ENCODE measurements around the gene SF3B6. TPM values are rescaled to one million over a fixed set of nuclear protein-coding genes. Genes with fewer than 3 reads are reported as not detected.

SF3B6 gene
- total RNA-seq, 1 donor from 2014 or later = 105 TPM

DNA sequence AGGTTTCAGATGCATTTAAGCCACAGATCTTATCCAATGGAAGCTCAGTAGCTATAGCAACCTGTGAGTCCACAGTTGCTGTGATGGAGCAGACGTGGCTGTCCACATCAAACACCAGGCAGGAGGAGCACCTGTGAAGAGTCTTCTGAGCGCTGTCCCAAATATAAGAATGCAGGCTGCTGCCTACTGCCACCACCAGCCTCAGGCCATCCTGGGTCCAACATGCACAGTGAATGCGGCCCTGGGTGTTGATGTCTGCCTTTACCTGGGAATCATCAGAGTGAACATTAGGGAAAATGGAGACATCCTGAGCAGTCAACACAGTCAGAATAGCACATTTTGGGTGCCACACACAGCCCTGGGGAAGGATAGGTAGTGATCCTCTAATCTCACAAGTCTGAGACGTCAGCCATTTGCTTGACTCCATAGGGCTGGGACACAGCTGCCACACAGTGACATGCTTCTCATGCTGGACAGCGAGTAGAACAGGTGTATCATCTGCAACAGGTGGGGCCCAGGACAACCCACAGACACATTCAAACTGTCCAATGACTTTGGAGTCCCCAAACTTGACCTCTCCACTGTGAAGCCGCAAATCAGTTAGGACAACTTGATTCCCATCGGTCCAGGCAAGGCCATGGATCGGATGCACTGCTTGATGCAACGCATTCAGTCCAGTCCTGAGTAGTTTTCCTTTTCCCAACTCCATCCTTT is 37.2 kb downstream of the SF3B6 start:
- no peak for DNase-seq (ENCODE audit: low read depth)
- Histone ChIP-seq H3K36me3 (ENCODE audit: insufficient read depth, low read length) (peaks cover 10% of the 10 kb centered on the region), H3K9me3 (ENCODE audit: insufficient read depth, low read depth, low read length) (no peaks in the 10 kb centered on the region), H3K27me3 (ENCODE audit: insufficient read depth, low read length) (no peaks in the 10 kb centered on the region), H3K27ac (ENCODE audit: low read depth, low read length) (no peak overlapping the region), H3K9ac (ENCODE audit: low read length) (no peak overlapping the region), H3K79me2 (ENCODE audit: insufficient read depth, low read length) (peaks cover 31% of the 10 kb centered on the region), H2AFZ (ENCODE audit: low read depth, low read length) (no peak overlapping the region), H3K4me1 (ENCODE audit: insufficient read depth, low read length) (no peaks in the 10 kb centered on the region), H3K4me2 (ENCODE audit: low read length) (no peak overlapping the region), H3K4me3 (ENCODE audit: insufficient read depth, low read depth, low read length) (no peak overlapping the region), H4K20me1 (ENCODE audit: insufficient read depth, low read length) (peaks cover 11% of the 10 kb centered on the region)
- TF ChIP-seq, protein P1, sequence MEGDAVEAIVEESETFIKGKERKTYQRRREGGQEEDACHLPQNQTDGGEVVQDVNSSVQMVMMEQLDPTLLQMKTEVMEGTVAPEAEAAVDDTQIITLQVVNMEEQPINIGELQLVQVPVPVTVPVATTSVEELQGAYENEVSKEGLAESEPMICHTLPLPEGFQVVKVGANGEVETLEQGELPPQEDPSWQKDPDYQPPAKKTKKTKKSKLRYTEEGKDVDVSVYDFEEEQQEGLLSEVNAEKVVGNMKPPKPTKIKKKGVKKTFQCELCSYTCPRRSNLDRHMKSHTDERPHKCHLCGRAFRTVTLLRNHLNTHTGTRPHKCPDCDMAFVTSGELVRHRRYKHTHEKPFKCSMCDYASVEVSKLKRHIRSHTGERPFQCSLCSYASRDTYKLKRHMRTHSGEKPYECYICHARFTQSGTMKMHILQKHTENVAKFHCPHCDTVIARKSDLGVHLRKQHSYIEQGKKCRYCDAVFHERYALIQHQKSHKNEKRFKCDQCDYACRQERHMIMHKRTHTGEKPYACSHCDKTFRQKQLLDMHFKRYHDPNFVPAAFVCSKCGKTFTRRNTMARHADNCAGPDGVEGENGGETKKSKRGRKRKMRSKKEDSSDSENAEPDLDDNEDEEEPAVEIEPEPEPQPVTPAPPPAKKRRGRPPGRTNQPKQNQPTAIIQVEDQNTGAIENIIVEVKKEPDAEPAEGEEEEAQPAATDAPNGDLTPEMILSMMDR (IDR thresholded peaks at IDR 0.05; ENCODE audit: insufficient read depth, low read depth, low read length) = no peak
- TF ChIP-seq EZH2 (IDR thresholded peaks at IDR 0.05; ENCODE audit: insufficient read depth, low read length) = no peak
- no peak for FAIRE-seq
- no peak overlapping the region for H3K4me3 Mint-ChIP-seq (ENCODE audit: unreplicated experiment)
- H3K4me1 Mint-ChIP-seq (ENCODE audit: low read depth, unreplicated experiment) = no peaks in the 10 kb centered on the region
- H3K27me3 Mint-ChIP-seq (ENCODE audit: low read depth, unreplicated experiment) = no peaks in the 10 kb centered on the region
- no peak overlapping the region for H3K27ac Mint-ChIP-seq (ENCODE audit: unreplicated experiment)
- H3K36me3 Mint-ChIP-seq (ENCODE audit: low read depth, unreplicated experiment) = no peaks in the 10 kb centered on the region
- H3K9me3 Mint-ChIP-seq (ENCODE audit: unreplicated experiment) = no peaks in the 10 kb centered on the region

DNA sequence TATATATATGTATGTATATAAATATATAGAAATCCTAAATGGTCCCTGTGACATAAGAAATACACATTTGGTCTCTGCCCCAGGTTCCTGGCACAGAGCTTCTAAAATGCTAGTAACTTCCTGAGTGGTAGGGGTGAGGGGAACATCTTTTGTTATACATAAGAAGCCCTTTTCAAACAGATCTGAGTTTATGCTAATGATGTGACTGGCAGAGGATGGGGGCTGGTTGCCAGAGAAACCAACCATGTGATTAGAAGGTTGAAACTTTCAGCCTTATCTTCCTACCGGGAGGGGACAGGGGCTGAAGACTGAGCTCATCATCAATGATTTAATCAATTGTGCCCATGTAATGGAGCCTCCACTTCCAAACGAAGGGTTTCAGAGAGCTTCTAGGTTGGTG is 49.9 kb downstream of the SF3B6 start:
- H3K4me1 Mint-ChIP-seq (ENCODE audit: low read depth, unreplicated experiment) = peaks cover 4% of the 10 kb centered on the region
- Histone ChIP-seq H3K4me2 (ENCODE audit: low read length) (no peak overlapping the region), H3K79me2 (ENCODE audit: insufficient read depth, low read length) (no peaks in the 10 kb centered on the region), H3K27me3 (ENCODE audit: insufficient read depth, low read length) (no peaks in the 10 kb centered on the region), H3K9ac (ENCODE audit: low read length) (no peak overlapping the region), H3K4me3 (ENCODE audit: insufficient read depth, low read depth, low read length) (no peak overlapping the region), H3K36me3 (ENCODE audit: insufficient read depth, low read length) (peaks cover 17% of the 10 kb centered on the region), H3K27ac (ENCODE audit: low read depth, low read length) (no peak overlapping the region), H2AFZ (ENCODE audit: low read depth, low read length) (no peak overlapping the region), H4K20me1 (ENCODE audit: insufficient read depth, low read length) (peaks cover 3% of the 10 kb centered on the region), H3K4me1 (ENCODE audit: insufficient read depth, low read length) (no peaks in the 10 kb centered on the region), H3K9me3 (ENCODE audit: insufficient read depth, low read depth, low read length) (no peaks in the 10 kb centered on the region)
- TF ChIP-seq EZH2 (IDR thresholded peaks at IDR 0.05; ENCODE audit: insufficient read depth, low read length) = no peak
- TF ChIP-seq, protein P1 (IDR thresholded peaks at IDR 0.05; ENCODE audit: insufficient read depth, low read depth, low read length) = no peak
- H3K36me3 Mint-ChIP-seq (ENCODE audit: low read depth, unreplicated experiment) = peaks cover 22% of the 10 kb centered on the region
- no peaks in the 10 kb centered on the region for H3K27me3 Mint-ChIP-seq (ENCODE audit: low read depth, unreplicated experiment)
- no peak overlapping the region for H3K4me3 Mint-ChIP-seq (ENCODE audit: unreplicated experiment)
- H3K27ac Mint-ChIP-seq (ENCODE audit: unreplicated experiment) = no peak overlapping the region
- FAIRE-seq = no peak
- H3K9me3 Mint-ChIP-seq (ENCODE audit: unreplicated experiment) = no peaks in the 10 kb centered on the region
- DNase-seq (ENCODE audit: low read depth) = no peak

DNA sequence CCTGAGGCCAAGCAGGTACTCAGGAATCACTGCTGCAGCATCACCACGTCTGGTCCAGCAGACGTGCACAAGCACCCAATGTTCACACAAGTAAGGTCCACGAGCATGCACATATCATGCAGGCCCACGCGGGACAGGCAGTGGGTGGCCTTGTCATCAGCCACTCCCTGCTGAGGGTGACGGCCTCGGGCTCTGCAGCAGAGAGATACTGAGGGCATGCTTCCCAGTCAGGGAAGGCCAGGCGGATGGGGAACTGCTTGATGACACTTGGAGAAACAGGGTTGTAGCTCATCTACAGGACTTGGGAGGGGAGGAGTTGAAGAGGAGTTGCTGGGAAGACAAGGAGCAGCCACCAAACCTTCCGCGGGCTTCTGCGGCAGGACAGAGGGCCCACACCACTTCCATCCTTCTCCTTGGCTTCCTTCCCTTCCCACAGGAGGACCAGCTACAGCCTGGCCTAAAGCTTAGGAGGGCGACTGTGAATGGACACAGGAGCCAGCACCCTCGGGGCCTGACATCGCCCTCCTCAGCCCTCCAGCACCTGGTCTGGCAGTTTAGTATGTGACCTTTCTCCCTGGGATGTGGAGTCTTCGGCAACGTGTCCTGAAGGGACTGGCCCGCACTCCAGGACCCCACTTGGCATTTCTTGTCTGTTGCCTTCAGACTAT is 51.0 kb downstream of the SF3B6 start:
- peaks cover 16% of the 10 kb centered on the region for H3K36me3 ChIP-seq (ENCODE audit: insufficient read depth, low read length)
- Mint-ChIP-seq H3K4me1 (ENCODE audit: low read depth, unreplicated experiment) (peaks cover 4% of the 10 kb centered on the region), H3K4me3 (ENCODE audit: unreplicated experiment) (no peak overlapping the region), H3K9me3 (ENCODE audit: unreplicated experiment) (no peaks in the 10 kb centered on the region), H3K27me3 (ENCODE audit: low read depth, unreplicated experiment) (no peaks in the 10 kb centered on the region), H3K27ac (ENCODE audit: unreplicated experiment) (no peak overlapping the region), H3K36me3 (ENCODE audit: low read depth, unreplicated experiment) (peaks cover 17% of the 10 kb centered on the region)
- peaks cover 3% of the 10 kb centered on the region for H4K20me1 ChIP-seq (ENCODE audit: insufficient read depth, low read length)
- H3K4me2 ChIP-seq (ENCODE audit: low read length) = no peak overlapping the region
- no peaks in the 10 kb centered on the region for H3K27me3 ChIP-seq (ENCODE audit: insufficient read depth, low read length)
- DNase-seq (ENCODE audit: low read depth) (no peak), FAIRE-seq (no peak)
- H3K4me1 ChIP-seq (ENCODE audit: insufficient read depth, low read length) = no peaks in the 10 kb centered on the region
- no peaks in the 10 kb centered on the region for H3K9me3 ChIP-seq (ENCODE audit: insufficient read depth, low read depth, low read length)
- no peak overlapping the region for H3K9ac ChIP-seq (ENCODE audit: low read length)
- H2AFZ ChIP-seq (ENCODE audit: low read depth, low read length) = no peak overlapping the region
- H3K4me3 ChIP-seq (ENCODE audit: insufficient read depth, low read depth, low read length) = no peak overlapping the region
- no peaks in the 10 kb centered on the region for H3K79me2 ChIP-seq (ENCODE audit: insufficient read depth, low read length)
- TF ChIP-seq EZH2 (IDR thresholded peaks at IDR 0.05; ENCODE audit: insufficient read depth, low read length) = no peak
- TF ChIP-seq, protein P1 (IDR thresholded peaks at IDR 0.05; ENCODE audit: insufficient read depth, low read depth, low read length) = no peak
- no peak overlapping the region for H3K27ac ChIP-seq (ENCODE audit: low read depth, low read length)

All from astrocyte (in vitro differentiated cells and primary cell).